ENCODE measurements around the gene BST2. TPM values are rescaled to one million over a fixed set of nuclear protein-coding genes. Genes with fewer than 3 reads are reported as not detected.

The BST2 gene
- total and polyA plus RNA-seq, 9 of the 15 experiments (the other 6 are each of a cell fraction or from before 2014, with no cell fraction given), result 11.2 to 232 (median 151) TPM

GRCh38 chr19:17398902-17399527, 6.4 kb downstream of the BST2 start:
- 18% methylated on average over 3 of the region's 8 CpGs for WGBS (ENCODE audit: insufficient coverage, low coverage, missing lambda C conversion rate)
- peak overlapping the region; percentile 42; the same call in 1 of the 2 replicates for H3K4me2 ChIP-seq (ENCODE audit: insufficient read depth, low read length)
- peaks cover 45% of the 10 kb centered on the region; the same call in 2 of the 3 replicates for H3K36me3 ChIP-seq (ENCODE audit: control insufficient read depth, insufficient read depth, low read length)
- intact Hi-C loops (cut with micrococcal nuclease) (no loop called here), in situ Hi-C loops (cut with MboI) (loop anchor here (5.0 kb wide), 1 partner anchor 68 kb away; no protein-coding TSS in a partner anchor)
- no peaks in the 10 kb centered on the region for H3K9me3 ChIP-seq (replicated peaks; ENCODE audit: control insufficient read depth, insufficient read depth, low read depth, low read length)
- DNase-seq (ENCODE audit: extremely low read depth in 1 of 4, low spot score in 3 of 4) (peak; percentile 71 to 85 (median 72)), FAIRE-seq (peak; percentile 66), ATAC-seq (no peak; the same call in 2 of the 3 replicates)
- no TSS peak for BruUV-seq (replicated peaks)
- no peak overlapping the region for H3K4me3 ChIP-seq
- peaks cover 21% of the 10 kb centered on the region for H3K79me2 ChIP-seq (ENCODE audit: control insufficient read depth, insufficient read depth, low read length)
- H3K4me1 ChIP-seq (replicated peaks in 1 of 2; ENCODE audit: control insufficient read depth in 2 of 2, insufficient read depth in 2 of 2, low read length in 2 of 2), result peaks cover 21 to 41% of the 10 kb centered on the region in 2 experiments; a peak in 4 of 5 replicates
- no peak overlapping the region for H2AFZ ChIP-seq (ENCODE audit: low read depth, low read length)
- H3K9ac ChIP-seq (ENCODE audit: insufficient read depth in 1 of 2, low read depth in 2 of 2, low read length in 2 of 2), result peak overlapping the region in 1 of 2 experiments; percentile 86; a peak in 1 of 4 replicates
- no peaks in the 10 kb centered on the region for H3K9me1 ChIP-seq (ENCODE audit: control insufficient read depth, insufficient read depth, low read length)
- ChIA-PET CTCF (ENCODE audit: low intra/inter-chr PET ratio) (interaction anchor here (0.7 kb wide), 1 partner anchor 598 kb away, joined by 3 read pairs; no protein-coding TSS in a partner anchor), POLR2A (interaction anchor here (0.6 to 0.7 kb wide), 2 partner anchors 52 to 104 kb away, joined by 4 read pairs; no protein-coding TSS in a partner anchor)
- H3K27me3 ChIP-seq (ENCODE audit: control insufficient read depth in 2 of 2, insufficient read depth in 2 of 2, low read length in 2 of 2), result no peaks in the 10 kb centered on the region
- peak overlapping the region; percentile 50; the same call in 1 of the 3 replicates for H3K27ac ChIP-seq (ENCODE audit: extremely low read depth, low read depth, low read length)
- 0 out of 2 replicates have a peak, but pooled peaks cover 3% of the 10 kb centered on the region for H4K20me1 ChIP-seq (replicated peaks; ENCODE audit: control insufficient read depth, insufficient read depth, low read length)
- TF ChIP-seq, protein P1, sequence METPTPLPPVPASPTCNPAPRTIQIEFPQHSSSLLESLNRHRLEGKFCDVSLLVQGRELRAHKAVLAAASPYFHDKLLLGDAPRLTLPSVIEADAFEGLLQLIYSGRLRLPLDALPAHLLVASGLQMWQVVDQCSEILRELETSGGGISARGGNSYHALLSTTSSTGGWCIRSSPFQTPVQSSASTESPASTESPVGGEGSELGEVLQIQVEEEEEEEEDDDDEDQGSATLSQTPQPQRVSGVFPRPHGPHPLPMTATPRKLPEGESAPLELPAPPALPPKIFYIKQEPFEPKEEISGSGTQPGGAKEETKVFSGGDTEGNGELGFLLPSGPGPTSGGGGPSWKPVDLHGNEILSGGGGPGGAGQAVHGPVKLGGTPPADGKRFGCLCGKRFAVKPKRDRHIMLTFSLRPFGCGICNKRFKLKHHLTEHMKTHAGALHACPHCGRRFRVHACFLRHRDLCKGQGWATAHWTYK (CRISPR knock-in tag; IDR thresholded peaks at IDR 0.05), result no peak
- TF ChIP-seq POLR2G (IDR thresholded peaks at IDR 0.05; ENCODE audit: low read depth, low read length) (no peak), ZBTB43 (CRISPR knock-in tag; IDR thresholded peaks at IDR 0.05) (no peak), EP300 (IDR thresholded peaks at IDR 0.05; ENCODE audit: low read length) (peak; percentile 52; the same call in 1 of the 2 replicates), FOXA3 (CRISPR knock-in tag; conservative IDR thresholded peaks at IDR 0.05 in 1 of 2, IDR thresholded peaks at IDR 0.05 in 1 of 2) (no peak), ZNF79 (CRISPR knock-in tag; IDR thresholded peaks at IDR 0.05; ENCODE audit: low read depth) (no peak), HDAC2 (IDR thresholded peaks at IDR 0.05) (peak; percentile 81), E2F5 (CRISPR knock-in tag; IDR thresholded peaks at IDR 0.05) (no peak), ZNF740 (CRISPR knock-in tag; IDR thresholded peaks at IDR 0.05) (no peak), ZNF740 (tag; IDR thresholded peaks at IDR 0.05) (peak in 1 of 2 experiments; percentile 65; a peak in 2 of 4 replicates), KDM1A (IDR thresholded peaks at IDR 0.05) (peak; percentile 78 to 88), TFE3 (CRISPR knock-in tag; IDR thresholded peaks at IDR 0.05) (peak; percentile 57; the same call in 1 of the 2 replicates), TEAD4 (IDR thresholded peaks at IDR 0.05; ENCODE audit: low read length) (0 out of 2 replicates have a peak, but pooled peaks have one; percentile 22), TEAD4 (CRISPR knock-in tag; IDR thresholded peaks at IDR 0.05; ENCODE audit: borderline replicate concordance) (no peak)
